H1 (cell line): ENCODE results near the gene SMCP. TPM values are rescaled to one million over a fixed set of nuclear protein-coding genes. Genes with fewer than 3 reads are reported as not detected.

Experiments used
- CTCF ChIA-PET: fragments of 300-600 bp; sonication (Branson Sonifier 250); formaldehyde crosslinking; loops from one replicate; lab custom pipeline; 2021; ENCODE audit not compliant: partially characterized antibody; lab: Charles Lee
- POLR2A ChIA-PET: fragments of 300-600 bp; sonication (Branson Sonifier 250); formaldehyde crosslinking; loops from one replicate; lab custom pipeline; 2021; ENCODE audit warnings: inconsistent platforms; ENCODE audit not compliant: partially characterized antibody; lab: Charles Lee
- DNase-seq, 2 experiments: peaks; one replicate each; pipeline versions ENCODE4 v3.0.0 to v3.0.0-alpha.2; 2010 to 2022; ENCODE audit warnings: low spot score in 2 of 2, low read depth in 1 of 2, mixed read lengths in 1 of 2
- FAIRE-seq: peaks from 2 replicates; lab custom pipeline; 2011; peaks lifted over from hg19 to GRCh38; lab: Jason Lieb, UNC
- H2AFZ ChIP-seq: 2 replicates; pipeline ENCODE4 v1.8.1; 2012; ENCODE audit warnings: low read length, inconsistent platforms
- H2AK5ac ChIP-seq: 2 replicates; pipeline ENCODE4 v1.6.1; 2013; ENCODE audit warnings: low read depth, low read length
- H2BK120ac ChIP-seq: replicated peaks from 2 replicates; pipeline ENCODE3; 2013; ENCODE audit warnings: low read depth, low read length, inconsistent platforms
- H2BK12ac ChIP-seq: 2 replicates; pipeline ENCODE4 v1.6.1; 2013; ENCODE audit warnings: low read depth, low read length
- H2BK15ac ChIP-seq: 2 replicates; pipeline ENCODE4 v1.6.1; 2013; ENCODE audit warnings: low read length
- H2BK20ac ChIP-seq: 2 replicates; pipeline ENCODE4 v1.6.1; 2013; ENCODE audit warnings: low read length
- H2BK5ac ChIP-seq: 2 replicates; pipeline ENCODE4 v1.6.1; 2013; ENCODE audit warnings: low read depth, low read length
- H3K14ac ChIP-seq: 2 replicates; pipeline ENCODE4 v1.6.1; 2013; ENCODE audit warnings: inconsistent platforms; ENCODE audit not compliant: insufficient read length
- H3K18ac ChIP-seq: 2 replicates; pipeline ENCODE4 v1.6.1; 2013; ENCODE audit warnings: low read length; ENCODE audit errors: extremely low read depth
- H3K23ac ChIP-seq: 2 replicates; pipeline ENCODE4 v1.6.1; 2013; ENCODE audit warnings: inconsistent platforms; ENCODE audit not compliant: insufficient read length
- H3K23me2 ChIP-seq: 2 replicates; pipeline ENCODE4 v1.6.1; 2013; ENCODE audit warnings: low read depth, low read length
- H3K27ac ChIP-seq: 2 replicates; pipeline ENCODE4 v1.6.1; 2011; ENCODE audit warnings: low read depth, low read length, inconsistent platforms
- H3K27me3 ChIP-seq, 4 experiments: replicated peaks in 1 of 4; 1 replicate in 1 of 4; 2 replicates in 3 of 4; pipeline versions ENCODE4 v1.6.1 to v1.8.1; 2011 to 2013; ENCODE audit warnings: low read length in 3 of 4, mild to moderate bottlenecking in 3 of 4, inconsistent platforms in 2 of 4, mixed read lengths in 2 of 4, moderate library complexity in 1 of 4; ENCODE audit not compliant: control insufficient read depth in 3 of 4, insufficient read depth in 3 of 4; ENCODE audit errors: extremely low read depth in 1 of 4
- H3K36me3 ChIP-seq, 4 experiments: 2 replicates each; pipeline versions ENCODE4 v1.6.1 to v1.8.1; 2011 to 2013; ENCODE audit warnings: mild to moderate bottlenecking in 4 of 4, low read length in 3 of 4, moderate library complexity in 2 of 4, control low read depth in 1 of 4, inconsistent platforms in 1 of 4; ENCODE audit not compliant: insufficient read depth in 4 of 4, control insufficient read depth in 2 of 4
- H3K4ac ChIP-seq: replicated peaks from 2 replicates; pipeline ENCODE3; 2013; ENCODE audit warnings: low read length, low read depth, mixed read lengths, inconsistent platforms; ENCODE audit not compliant: insufficient read length
- H3K4me1 ChIP-seq, 4 experiments: replicated peaks in 1 of 4; 1 replicate in 1 of 4; 2 replicates in 3 of 4; pipeline versions ENCODE4 v1.6.1 to v1.8.1; 2011 to 2013; ENCODE audit warnings: low read length in 3 of 4, inconsistent platforms in 2 of 4, mixed read lengths in 1 of 4; ENCODE audit not compliant: insufficient read depth in 4 of 4, control insufficient read depth in 3 of 4
- H3K4me2 ChIP-seq, 2 experiments: 2 replicates each; pipeline versions ENCODE4 v1.6.1 to v1.8.1; 2011 to 2013; ENCODE audit warnings: low read depth in 2 of 2, low read length in 2 of 2, control low read depth in 1 of 2, inconsistent platforms in 1 of 2, mild to moderate bottlenecking in 1 of 2; ENCODE audit not compliant: insufficient read depth in 1 of 2
- H3K4me3 ChIP-seq, 4 experiments: fragments of 200-600, 300-600 bp in 1 of 4; sonication (generic), shearing (Covaris generic), sonication (Bioruptor Twin) in 1 of 4; 2 replicates each; pipeline versions ENCODE4 v1.5.1 to v1.8.1; 2011 to 2016; ENCODE audit warnings: low read length in 4 of 4, low read depth in 3 of 4, control low read depth in 2 of 4, inconsistent platforms in 2 of 4, mild to moderate bottlenecking in 2 of 4, mixed read lengths in 1 of 4, moderate library complexity in 1 of 4; ENCODE audit not compliant: insufficient read depth in 2 of 4; ENCODE audit errors: extremely low read depth in 1 of 4
- H3K56ac ChIP-seq: replicated peaks from 2 replicates; pipeline ENCODE3; 2013; ENCODE audit warnings: low read depth, mild to moderate bottlenecking, mixed read lengths, low read length, inconsistent platforms; ENCODE audit not compliant: insufficient read length
- H3K79me1 ChIP-seq: 2 replicates; pipeline ENCODE4 v1.6.1; 2013; ENCODE audit warnings: low read depth, low read length, control low read depth
- H3K79me2 ChIP-seq, 2 experiments: 2 replicates each; pipeline versions ENCODE4 v1.6.1 to v1.8.1; 2012 to 2013; ENCODE audit warnings: low read length in 2 of 2, mild to moderate bottlenecking in 2 of 2, inconsistent platforms in 1 of 2; ENCODE audit not compliant: insufficient read depth in 2 of 2, control insufficient read depth in 1 of 2
- H3K9ac ChIP-seq, 4 experiments: replicated peaks in 1 of 4; 1 replicate in 1 of 4; 2 replicates in 3 of 4; pipeline versions ENCODE4 v1.6.1 to v1.8.1; 2011 to 2013; ENCODE audit warnings: low read depth in 3 of 4, low read length in 3 of 4, control low read depth in 2 of 4, mild to moderate bottlenecking in 2 of 4, moderate library complexity in 2 of 4, inconsistent platforms in 1 of 4; ENCODE audit errors: extremely low read depth in 1 of 4
- H3K9me3 ChIP-seq, 2 experiments: 2 replicates each; pipeline versions ENCODE4 v1.6.1 to v1.8.1; 2012 to 2013; ENCODE audit warnings: mild to moderate bottlenecking in 2 of 2, moderate library complexity in 2 of 2, control low read depth in 1 of 2, inconsistent platforms in 1 of 2, low read depth in 1 of 2, low read length in 1 of 2, mixed read lengths in 1 of 2; ENCODE audit not compliant: insufficient read depth in 2 of 2
- H4K20me1 ChIP-seq, 2 experiments: replicated peaks in 1 of 2; 2 replicates each; pipeline versions ENCODE3 to v1.8.1; 2011 to 2013; ENCODE audit warnings: inconsistent platforms in 2 of 2, low read length in 2 of 2, mild to moderate bottlenecking in 1 of 2; ENCODE audit not compliant: insufficient read depth in 2 of 2, control insufficient read depth in 1 of 2
- H4K5ac ChIP-seq: 2 replicates; pipeline ENCODE4 v1.6.1; 2013; ENCODE audit warnings: low read length, low read depth, mixed read lengths, inconsistent platforms; ENCODE audit not compliant: insufficient read length
- H4K8ac ChIP-seq: 2 replicates; pipeline ENCODE4 v1.8.0; 2013; ENCODE audit warnings: mild to moderate bottlenecking, moderate library complexity, low read length, inconsistent platforms; ENCODE audit not compliant: insufficient read depth; ENCODE audit errors: extremely low read depth
- H4K91ac ChIP-seq: replicated peaks from 2 replicates; pipeline ENCODE3; 2013; ENCODE audit warnings: low read length, mixed read lengths, inconsistent platforms; ENCODE audit not compliant: insufficient read length
- ATF3 ChIP-seq: IDR thresholded peaks from 2 replicates; pipeline ENCODE4 v1.6.1; 2011; ENCODE audit warnings: low read depth, mild to moderate bottlenecking, low read length; ENCODE audit not compliant: insufficient read depth
- CBX5 ChIP-seq: fragments of 300-800, 300-1000 bp; sonication (generic); IDR thresholded peaks from 2 replicates; pipeline ENCODE4 v1.7.1; 2016; ENCODE audit warnings: antibody characterized with exemption, low read length, low read depth
- CHD1 ChIP-seq: IDR thresholded peaks from 2 replicates; pipeline ENCODE4 v1.6.1; 2012; ENCODE audit warnings: low read depth, low read length, improper control_type of control experiment
- E2F6 ChIP-seq: IDR thresholded peaks from 2 replicates; pipeline ENCODE4 v1.6.1; 2012; ENCODE audit warnings: inconsistent platforms
- HDAC6 ChIP-seq: IDR thresholded peaks from one replicate; pipeline ENCODE4 v1.7.1; 2012; ENCODE audit warnings: low read depth, mild to moderate bottlenecking, inconsistent platforms, low read length, moderate library complexity
- NANOG ChIP-seq: IDR thresholded peaks from 2 replicates; pipeline ENCODE4 v1.6.1; 2011; ENCODE audit warnings: low read length, low read depth, mild to moderate bottlenecking, inconsistent platforms; ENCODE audit not compliant: insufficient read depth, poor library complexity, severe bottlenecking
- POLR2A ChIP-seq, 2 experiments: IDR thresholded peaks; 1 replicate in 1 of 2; 2 replicates in 1 of 2; pipeline ENCODE4 v1.6.1; 2011; ENCODE audit warnings: low read depth in 2 of 2, low read length in 2 of 2, mild to moderate bottlenecking in 2 of 2; ENCODE audit errors: control extremely low read depth in 1 of 2
- SP1 ChIP-seq: IDR thresholded peaks from 2 replicates; pipeline ENCODE4 v1.6.1; 2011; ENCODE audit warnings: low read depth, low read length
- SUZ12 ChIP-seq: fragments of 200-600 bp; sonication (generic); IDR thresholded peaks from 2 replicates; pipeline ENCODE4 v1.6.1; 2012; ENCODE audit warnings: mild to moderate bottlenecking, inconsistent platforms, low read length, moderate library complexity, mixed read lengths
- polyA plus RNA-seq, 7 experiments: library from polyadenylated mRNA; depleted of rRNA in 3 of 7; stranded (reverse) in 5 of 7; unstranded in 2 of 7; fragments of >200 nt in 5 of 7; fragments of 200-250 nt in 2 of 7; gene quantifications; 1 replicate in 5 of 7; 2 replicates in 1 of 7; 4 replicates in 1 of 7; pipeline versions ENCODE4 v1.2.1 to v1.2.3, GENCODE V29; 2011 to 2013; ENCODE audit warnings: missing spikeins in 2 of 7, mixed read lengths in 2 of 7
- total RNA-seq: library from RNA; stranded (reverse); fragmentation: NEBNext Ultra II Directional; extraction: Animal tissue kit (Norgen Biotek cat#: 25700); gene quantifications from 2 replicates; pipeline ENCODE4 v1.2.1, GENCODE V29; 2021

SMCP gene
- total and polyA plus RNA-seq, 2 of the 8 experiments (the other 6 are each of a cell fraction or from before 2014, with no cell fraction given): not detected

GRCh38 chr1:152879559-152880198, 1.6 kb downstream of the SMCP start:
- Histone ChIP-seq H3K79me1 (no peaks in the 10 kb centered on the region), H3K9me3 (peaks cover 2 to 3% of the 10 kb centered on the region in 2 experiments; a peak in 1 of 4 replicates), H4K20me1 (no peaks in the 10 kb centered on the region), H3K4me1 (no peaks in the 10 kb centered on the region), H3K36me3 (no peaks in the 10 kb centered on the region), H4K8ac (no peak overlapping the region), H3K9ac (no peak overlapping the region), H2BK20ac (no peak overlapping the region), H3K14ac (no peak overlapping the region), H3K4ac (no peak overlapping the region), H3K23ac (no peak overlapping the region), H3K23me2 (no peaks in the 10 kb centered on the region), H3K4me3 (no peak overlapping the region), H4K5ac (no peak overlapping the region), H3K18ac (no peak overlapping the region), H3K79me2 (no peaks in the 10 kb centered on the region), H3K56ac (no peak overlapping the region), H2BK120ac (no peak overlapping the region), H2AFZ (no peak overlapping the region), H2BK12ac (no peak overlapping the region), H3K27me3 (no peaks in the 10 kb centered on the region), H2BK5ac (no peak overlapping the region; the same call in 1 of the 2 replicates), H2AK5ac (no peak overlapping the region), H2BK15ac (no peak overlapping the region), H4K91ac (no peak overlapping the region), H3K27ac (no peak overlapping the region), H3K4me2 (no peak overlapping the region)
- CTCF ChIA-PET: interaction anchor here (0.7 to 2.7 kb wide), 3 partner anchors 10 to 313 kb away, joined by 3 to 16 read pairs (median 7); no protein-coding TSS in a partner anchor
- DNase-seq (no peak), FAIRE-seq (no peak)
- POLR2A ChIA-PET: no interaction called here
- TF ChIP-seq E2F6: no peak
- TF ChIP-seq CHD1: no peak
- no peak for TF ChIP-seq SUZ12
- TF ChIP-seq SP1: no peak
- no peak for TF ChIP-seq ATF3
- TF ChIP-seq NANOG: no peak
- TF ChIP-seq POLR2A (IDR thresholded peaks at IDR 0.05; ENCODE audit: control extremely low read depth in 1 of 2, low read depth in 2 of 2, low read length in 2 of 2): no peak
- TF ChIP-seq CBX5: no peak
- TF ChIP-seq HDAC6: no peak
